ENCODE results near the gene FAM83D. TPM values are rescaled to one million over a fixed set of nuclear protein-coding genes. Genes with fewer than 3 reads are reported as not detected.

The FAM83D gene
- total RNA-seq, 2 experiments from 2014 or later: 1.8 to 1.9 TPM

- H3K4me3 ChIP-seq (ENCODE audit: low read length): no peak overlapping the region
- no peaks in the 10 kb centered on the region for H3K27me3 ChIP-seq (ENCODE audit: control insufficient read depth in 1 of 2, insufficient read depth in 2 of 2, low read length in 2 of 2)
- intact Hi-C loops (cut with DNase I, micrococcal nuclease): no loop called here
- peaks cover 7% of the 10 kb centered on the region for H3K4me1 ChIP-seq (ENCODE audit: insufficient read depth, low read length)
- DNase-seq (peak in 2 of 14 experiments; percentile 6 to 14), ATAC-seq (ENCODE audit: poor library complexity) (peak; percentile 43)
- no peaks in the 10 kb centered on the region for H3K9me3 ChIP-seq (ENCODE audit: control insufficient read depth in 1 of 2, insufficient read depth in 1 of 2, low read length in 2 of 2)
- no peak overlapping the region for H3K27ac ChIP-seq (ENCODE audit: low read depth in 1 of 2, low read length in 2 of 2)
- Mint-ChIP-seq H3K27ac (no peak overlapping the region), H3K9me3 (no peaks in the 10 kb centered on the region), H3K36me3 (ENCODE audit: low read depth) (peaks cover 89% of the 10 kb centered on the region), H3K4me1 (ENCODE audit: low read depth) (peaks cover 25% of the 10 kb centered on the region), H3K27me3 (no peaks in the 10 kb centered on the region), H3K4me3 (no peak overlapping the region)
- no peak for TF ChIP-seq CTCF (IDR thresholded peaks at IDR 0.05)
- peaks cover 66% of the 10 kb centered on the region for H3K36me3 ChIP-seq (ENCODE audit: insufficient read depth, low read length)
- ChIA-PET CTCF (no interaction called here), POLR2A (interaction anchor here (1.6 kb wide), 1 partner anchor 35 kb away, joined by 4 read pairs; the partner anchor contains the start of gene DHX35)
Observed at GRCh38 chr20:38997622-38998021, 71.4 kb downstream of the FAM83D start.

GRCh38 chr20:38999217-38999616 is 73.0 kb downstream of the FAM83D start:
- Histone ChIP-seq H3K9me3 (ENCODE audit: control insufficient read depth in 1 of 2, insufficient read depth in 1 of 2, low read length in 2 of 2) (no peaks in the 10 kb centered on the region), H3K36me3 (ENCODE audit: insufficient read depth, low read length) (peaks cover 77% of the 10 kb centered on the region), H3K27me3 (ENCODE audit: control insufficient read depth in 1 of 2, insufficient read depth in 2 of 2, low read length in 2 of 2) (no peaks in the 10 kb centered on the region), H3K27ac (ENCODE audit: low read depth in 1 of 2, low read length in 2 of 2) (no peak overlapping the region), H3K4me1 (ENCODE audit: insufficient read depth, low read length) (peaks cover 14% of the 10 kb centered on the region), H3K4me3 (ENCODE audit: low read length) (no peak overlapping the region)
- Mint-ChIP-seq H3K27me3 (no peaks in the 10 kb centered on the region), H3K9me3 (no peaks in the 10 kb centered on the region), H3K4me3 (no peak overlapping the region), H3K36me3 (ENCODE audit: low read depth) (peaks cover 89% of the 10 kb centered on the region), H3K4me1 (ENCODE audit: low read depth) (peaks cover 34% of the 10 kb centered on the region), H3K27ac (no peak overlapping the region)
- ChIA-PET POLR2A (no interaction called here), CTCF (no interaction called here)
- DNase-seq: no peak
- ATAC-seq (ENCODE audit: poor library complexity): no peak
- intact Hi-C loops (cut with DNase I, micrococcal nuclease): no loop called here
- no peak for TF ChIP-seq CTCF (IDR thresholded peaks at IDR 0.05)

DNA sequence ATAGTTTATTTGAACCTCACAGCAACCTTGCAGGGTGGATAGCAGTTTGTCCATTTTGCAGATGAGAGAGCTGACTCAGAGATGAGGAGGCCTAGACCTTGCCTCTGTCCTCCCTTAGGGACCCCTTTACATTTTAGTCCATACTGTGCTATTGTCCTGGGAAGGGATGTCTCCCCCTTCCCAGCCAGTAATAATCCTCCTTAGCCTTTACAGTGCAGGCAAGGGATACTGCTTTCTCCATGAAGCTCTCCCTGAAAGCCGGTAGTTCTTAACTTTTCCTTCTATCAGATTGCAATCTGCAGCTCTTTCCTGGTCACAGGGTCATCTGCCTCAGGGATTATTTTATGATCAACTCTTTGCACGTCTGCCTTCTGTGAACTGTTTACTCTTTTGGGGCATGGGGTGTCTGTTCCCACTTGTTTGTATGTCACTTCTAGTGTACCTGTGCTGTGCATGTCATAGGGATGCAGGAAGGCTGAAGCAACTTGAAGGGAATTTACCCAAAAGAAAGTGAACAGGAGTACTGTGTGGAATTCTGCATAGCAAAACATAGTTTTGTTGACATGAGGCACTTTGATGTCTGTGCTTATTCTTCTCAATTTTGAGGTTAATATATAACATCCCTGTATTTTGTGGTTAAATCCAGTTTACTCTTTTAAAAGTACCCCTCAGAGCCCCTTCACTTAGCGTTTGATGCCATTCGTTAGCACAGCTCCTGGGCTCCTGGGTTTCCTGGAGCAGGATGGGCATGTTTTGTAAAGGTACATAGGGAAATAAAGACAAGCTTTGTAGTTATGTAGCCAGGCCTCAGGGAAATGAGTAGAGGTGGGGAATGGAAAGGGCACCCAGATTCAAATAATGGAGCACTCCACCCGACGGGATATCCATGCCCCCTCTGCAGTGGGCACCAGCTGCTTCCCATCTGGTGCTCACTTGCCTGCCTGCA is 74.0 kb downstream of the FAM83D start:
- DNase-seq: no peak
- no peak overlapping the region for H3K4me3 Mint-ChIP-seq
- no peaks in the 10 kb centered on the region for H3K9me3 Mint-ChIP-seq
- Histone ChIP-seq H3K9me3 (ENCODE audit: control insufficient read depth in 1 of 2, insufficient read depth in 1 of 2, low read length in 2 of 2) (no peaks in the 10 kb centered on the region), H3K4me1 (ENCODE audit: insufficient read depth, low read length) (peaks cover 21% of the 10 kb centered on the region), H3K4me3 (ENCODE audit: low read length) (no peak overlapping the region), H3K36me3 (ENCODE audit: insufficient read depth, low read length) (peaks cover 72% of the 10 kb centered on the region), H3K27ac (ENCODE audit: low read depth in 1 of 2, low read length in 2 of 2) (no peak overlapping the region), H3K27me3 (ENCODE audit: control insufficient read depth in 1 of 2, insufficient read depth in 2 of 2, low read length in 2 of 2) (no peaks in the 10 kb centered on the region)
- no peaks in the 10 kb centered on the region for H3K27me3 Mint-ChIP-seq
- ChIA-PET CTCF (no interaction called here), POLR2A (no interaction called here)
- intact Hi-C loops (cut with DNase I, micrococcal nuclease): no loop called here
- H3K27ac Mint-ChIP-seq: no peak overlapping the region
- ATAC-seq (ENCODE audit: poor library complexity): no peak
- H3K36me3 Mint-ChIP-seq (ENCODE audit: low read depth): peaks cover 88% of the 10 kb centered on the region
- no peak for TF ChIP-seq CTCF (IDR thresholded peaks at IDR 0.05)
- peaks cover 43% of the 10 kb centered on the region for H3K4me1 Mint-ChIP-seq (ENCODE audit: low read depth)

Other genes with a start within 250 kb of the FAM83D start
- not detected for gene SLC32A1, start 201.9 kb upstream of the FAM83D start, total RNA-seq
- 10 to 100 TPM; 11.1 to 11.9 TPM for gene ACTR5, start 178.0 kb upstream of the FAM83D start, total RNA-seq
- 10 to 100 TPM; 87.6 to 91.1 TPM for gene PPP1R16B, start 120.7 kb upstream of the FAM83D start, total RNA-seq
- 1 to 10 TPM; 7.3 to 7.6 TPM for gene DHX35, start 35.9 kb downstream of the FAM83D start, total RNA-seq